ENCODE results near the gene TTLL12. TPM values are rescaled to one million over a fixed set of nuclear protein-coding genes. Genes with fewer than 3 reads are reported as not detected.

The TTLL12 gene
- total and polyA plus RNA-seq, 2 of the 8 experiments (the other 6 are each of a cell fraction or from before 2014, with no cell fraction given) = 101 to 124 TPM

DNA sequence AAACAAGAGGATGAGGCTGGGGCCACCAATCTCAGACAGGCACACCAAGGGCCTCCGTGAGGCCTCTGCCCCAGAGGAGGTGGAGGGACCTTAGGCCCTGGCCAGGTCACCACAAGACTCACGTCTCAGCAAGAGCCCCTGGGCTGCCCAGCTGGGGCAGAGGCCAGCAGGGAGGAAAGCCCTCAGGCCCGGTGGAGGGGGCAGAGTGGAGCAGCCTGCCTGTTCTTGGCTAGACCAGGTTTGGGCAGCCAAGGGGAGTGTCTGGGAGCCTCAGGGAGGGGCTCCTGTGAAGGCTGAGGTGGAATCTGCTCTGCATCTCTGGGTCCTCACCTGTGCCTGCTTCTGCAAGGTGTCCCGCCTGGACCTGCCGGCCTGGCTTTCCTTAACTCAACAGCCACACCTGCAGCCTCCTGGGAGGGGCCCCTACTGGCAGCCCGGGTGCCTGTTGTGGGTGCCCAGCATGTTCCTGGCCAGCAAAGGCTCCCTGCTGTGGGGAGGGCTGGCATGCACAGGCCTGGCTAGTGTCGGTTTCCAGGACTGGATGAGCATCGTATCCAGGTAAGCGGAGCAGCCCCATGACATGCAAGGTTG lies 11.9 kb downstream of the TTLL12 start:
- no peak overlapping the region for H4K5ac ChIP-seq (ENCODE audit: insufficient read length, low read depth, low read length)
- H3K9ac ChIP-seq (replicated peaks in 1 of 4; ENCODE audit: extremely low read depth in 1 of 4, low read depth in 3 of 4, low read length in 3 of 4) = no peak overlapping the region
- H2BK5ac ChIP-seq (ENCODE audit: low read depth, low read length) = no peak overlapping the region
- no peak overlapping the region for H2AFZ ChIP-seq (ENCODE audit: low read length)
- H3K4me1 ChIP-seq (replicated peaks in 1 of 4; ENCODE audit: control insufficient read depth in 3 of 4, insufficient read depth in 4 of 4, low read length in 3 of 4) = no peaks in the 10 kb centered on the region; a peak in 2 of 7 replicates
- POLR2A ChIA-PET (ENCODE audit: partially characterized antibody) = interaction anchor here (0.7 kb wide), 1 partner anchor 11 kb away, joined by 3 read pairs; no protein-coding TSS in a partner anchor
- H3K36me3 ChIP-seq (ENCODE audit: control insufficient read depth in 2 of 4, insufficient read depth in 4 of 4, low read length in 3 of 4) = peaks cover 36 to 70% (median 67%) of the 10 kb centered on the region in 4 experiments
- WGBS, 2 experiments (ENCODE audit: extremely low coverage in 1 of 2, insufficient coverage in 1 of 2, insufficient read length in 1 of 2, insufficient replicate concordance in 2 of 2, low coverage in 1 of 2, low lambda C conversion rate in 2 of 2, missing lambda C conversion rate in 1 of 2) = 90% methylated on average over 9 of the region's 9 CpGs; no CpG with 5 or more reads in 1 of the 2 experiments
- peaks cover 6 to 15% of the 10 kb centered on the region in 2 experiments for H4K20me1 ChIP-seq (replicated peaks in 1 of 2; ENCODE audit: control insufficient read depth in 1 of 2, insufficient read depth in 2 of 2, low read length in 2 of 2)
- H4K91ac ChIP-seq (replicated peaks; ENCODE audit: insufficient read length, low read length) = no peak overlapping the region
- no peak for DNase-seq (ENCODE audit: low read depth in 1 of 2, low spot score in 2 of 2)
- no peaks in the 10 kb centered on the region for H3K27me3 ChIP-seq (replicated peaks in 1 of 4; ENCODE audit: control insufficient read depth in 3 of 4, extremely low read depth in 1 of 4, insufficient read depth in 3 of 4, low read length in 3 of 4)
- H3K79me2 ChIP-seq (ENCODE audit: control insufficient read depth in 1 of 2, insufficient read depth in 2 of 2, low read length in 2 of 2) = no peaks in the 10 kb centered on the region
- no peak overlapping the region for H3K27ac ChIP-seq (ENCODE audit: low read depth, low read length)
- no peaks in the 10 kb centered on the region for H3K9me3 ChIP-seq (ENCODE audit: insufficient read depth in 2 of 2, low read depth in 1 of 2, low read length in 1 of 2)
- no peak overlapping the region for H2AK5ac ChIP-seq (ENCODE audit: low read depth, low read length)
- CTCF ChIA-PET (ENCODE audit: partially characterized antibody) = interaction anchor here (1.3 kb wide), 1 partner anchor 527 kb away, joined by 3 read pairs; no protein-coding TSS in a partner anchor
- H2BK20ac ChIP-seq (ENCODE audit: low read length) = no peak overlapping the region
- no peak overlapping the region for H2BK12ac ChIP-seq (ENCODE audit: low read depth, low read length)
- H2BK120ac ChIP-seq (replicated peaks; ENCODE audit: low read depth, low read length) = no peak overlapping the region
- H3K56ac ChIP-seq (replicated peaks; ENCODE audit: insufficient read length, low read depth, low read length) = no peak overlapping the region
- H4K8ac ChIP-seq (ENCODE audit: extremely low read depth, insufficient read depth, low read length) = no peak overlapping the region; the same call in 1 of the 2 replicates
- H3K14ac ChIP-seq (ENCODE audit: insufficient read length) = no peak overlapping the region
- no peak overlapping the region for H3K4me2 ChIP-seq (ENCODE audit: insufficient read depth in 1 of 2, low read depth in 2 of 2, low read length in 2 of 2)
- no peak overlapping the region for H3K23ac ChIP-seq (ENCODE audit: insufficient read length)
- H2BK15ac ChIP-seq (ENCODE audit: low read length) = no peak overlapping the region
- H3K18ac ChIP-seq (ENCODE audit: extremely low read depth, low read length) = no peak overlapping the region
- no peaks in the 10 kb centered on the region for H3K79me1 ChIP-seq (ENCODE audit: low read depth, low read length)
- FAIRE-seq = no peak
- H3K4me3 ChIP-seq (ENCODE audit: extremely low read depth in 1 of 4, insufficient read depth in 2 of 4, low read depth in 3 of 4, low read length in 4 of 4) = no peak overlapping the region
- no peaks in the 10 kb centered on the region for H3K23me2 ChIP-seq (ENCODE audit: low read depth, low read length)
- H3K4ac ChIP-seq (replicated peaks; ENCODE audit: insufficient read length, low read depth, low read length) = no peak overlapping the region
- TF ChIP-seq TCF12 (IDR thresholded peaks at IDR 0.05; ENCODE audit: low read depth, low read length) = no peak
- TF ChIP-seq CEBPB (IDR thresholded peaks at IDR 0.05; ENCODE audit: low read depth, low read length) = no peak
- TF ChIP-seq, protein P1, sequence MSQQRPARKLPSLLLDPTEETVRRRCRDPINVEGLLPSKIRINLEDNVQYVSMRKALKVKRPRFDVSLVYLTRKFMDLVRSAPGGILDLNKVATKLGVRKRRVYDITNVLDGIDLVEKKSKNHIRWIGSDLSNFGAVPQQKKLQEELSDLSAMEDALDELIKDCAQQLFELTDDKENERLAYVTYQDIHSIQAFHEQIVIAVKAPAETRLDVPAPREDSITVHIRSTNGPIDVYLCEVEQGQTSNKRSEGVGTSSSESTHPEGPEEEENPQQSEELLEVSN (IDR thresholded peaks at IDR 0.05) = no peak
- no peak for TF ChIP-seq ATF2 (IDR thresholded peaks at IDR 0.05; ENCODE audit: low read length)
- no peak for TF ChIP-seq POLR2A (IDR thresholded peaks at IDR 0.05; ENCODE audit: control extremely low read depth in 1 of 2, low read depth in 2 of 2, low read length in 2 of 2)
- no peak for TF ChIP-seq SIX5 (IDR thresholded peaks at IDR 0.05; ENCODE audit: low read depth, low read length)
- no peak for TF ChIP-seq JUND (IDR thresholded peaks at IDR 0.05; ENCODE audit: low read length)
- no peak for TF ChIP-seq PHF8 (conservative IDR thresholded peaks at IDR 0.05; ENCODE audit: low read depth, low read length)
- no peak for TF ChIP-seq EP300 (IDR thresholded peaks at IDR 0.05; ENCODE audit: borderline replicate concordance in 1 of 2, low read depth in 2 of 2, low read length in 2 of 2)
- no peak for TF ChIP-seq EGR1 (IDR thresholded peaks at IDR 0.05; ENCODE audit: borderline replicate concordance, low read depth, low read length)
- no peak for TF ChIP-seq ASH2L (IDR thresholded peaks at IDR 0.05; ENCODE audit: low read length)
- no peak for TF ChIP-seq YY1 (IDR thresholded peaks at IDR 0.05; ENCODE audit: low read depth, low read length)
